ENCODE data around the gene ZHX3. TPM values are rescaled to one million over a fixed set of nuclear protein-coding genes. Genes with fewer than 3 reads are reported as not detected.

Gene ZHX3
- total and polyA plus RNA-seq, 7 donors = 3.6 to 69.0 (median 39.2) TPM

DNA sequence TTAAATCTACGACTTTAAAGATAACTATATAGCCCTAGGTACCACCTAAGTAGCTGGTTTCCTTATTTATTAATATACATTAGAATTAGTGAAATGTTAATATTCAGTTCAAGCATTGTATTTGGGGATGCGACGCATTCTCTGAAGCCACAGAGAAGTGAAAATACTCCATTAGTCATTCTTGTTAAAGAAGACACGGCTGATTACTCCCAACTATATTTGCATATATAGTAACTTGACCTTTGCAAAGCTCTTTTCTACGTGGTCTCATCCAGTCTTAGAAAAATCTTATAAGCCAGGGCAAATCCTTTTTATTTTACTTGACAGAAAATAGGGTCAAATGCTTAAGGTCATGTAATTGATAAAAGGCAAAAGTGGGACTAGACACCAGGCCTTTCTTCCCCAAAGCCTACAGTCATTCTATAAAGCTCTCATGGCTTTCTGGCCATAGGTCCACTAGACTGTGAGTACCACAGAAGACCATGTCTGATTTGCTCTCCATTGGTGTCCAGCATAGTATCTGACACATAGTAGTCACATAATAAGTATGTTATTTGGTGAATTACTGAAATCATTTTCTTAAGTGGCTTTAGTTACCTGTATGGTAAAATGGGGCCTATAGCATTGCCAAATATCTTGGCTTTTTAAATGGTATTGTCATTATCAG, 11.3 kb downstream of the ZHX3 start:
- intact Hi-C loops (cut with DNase I) = no loop called here
- H3K4me1 ChIP-seq = peaks cover 0 to 47% (median 32%) of the 10 kb centered on the region in 4 donors
- TF ChIP-seq EP300 (IDR thresholded peaks at IDR 0.05) (no peak), POLR2AphosphoS5 (IDR thresholded peaks at IDR 0.05) (no peak), POLR2A (IDR thresholded peaks at IDR 0.05) (no peak)
- TF ChIP-seq, protein P1, sequence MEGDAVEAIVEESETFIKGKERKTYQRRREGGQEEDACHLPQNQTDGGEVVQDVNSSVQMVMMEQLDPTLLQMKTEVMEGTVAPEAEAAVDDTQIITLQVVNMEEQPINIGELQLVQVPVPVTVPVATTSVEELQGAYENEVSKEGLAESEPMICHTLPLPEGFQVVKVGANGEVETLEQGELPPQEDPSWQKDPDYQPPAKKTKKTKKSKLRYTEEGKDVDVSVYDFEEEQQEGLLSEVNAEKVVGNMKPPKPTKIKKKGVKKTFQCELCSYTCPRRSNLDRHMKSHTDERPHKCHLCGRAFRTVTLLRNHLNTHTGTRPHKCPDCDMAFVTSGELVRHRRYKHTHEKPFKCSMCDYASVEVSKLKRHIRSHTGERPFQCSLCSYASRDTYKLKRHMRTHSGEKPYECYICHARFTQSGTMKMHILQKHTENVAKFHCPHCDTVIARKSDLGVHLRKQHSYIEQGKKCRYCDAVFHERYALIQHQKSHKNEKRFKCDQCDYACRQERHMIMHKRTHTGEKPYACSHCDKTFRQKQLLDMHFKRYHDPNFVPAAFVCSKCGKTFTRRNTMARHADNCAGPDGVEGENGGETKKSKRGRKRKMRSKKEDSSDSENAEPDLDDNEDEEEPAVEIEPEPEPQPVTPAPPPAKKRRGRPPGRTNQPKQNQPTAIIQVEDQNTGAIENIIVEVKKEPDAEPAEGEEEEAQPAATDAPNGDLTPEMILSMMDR (IDR thresholded peaks at IDR 0.05) = no peak
- no peak overlapping the region for H3K4me3 ChIP-seq
- no peaks in the 10 kb centered on the region for H3K27me3 ChIP-seq
- no peak for DNase-seq
- H3K9me3 ChIP-seq = no peaks in the 10 kb centered on the region
- H3K36me3 ChIP-seq = no peaks in the 10 kb centered on the region
- H3K27ac ChIP-seq = no peak overlapping the region
- WGBS, 2 donors = 72 to 89% methylated on average over 5 of the region's 5 CpGs

DNA sequence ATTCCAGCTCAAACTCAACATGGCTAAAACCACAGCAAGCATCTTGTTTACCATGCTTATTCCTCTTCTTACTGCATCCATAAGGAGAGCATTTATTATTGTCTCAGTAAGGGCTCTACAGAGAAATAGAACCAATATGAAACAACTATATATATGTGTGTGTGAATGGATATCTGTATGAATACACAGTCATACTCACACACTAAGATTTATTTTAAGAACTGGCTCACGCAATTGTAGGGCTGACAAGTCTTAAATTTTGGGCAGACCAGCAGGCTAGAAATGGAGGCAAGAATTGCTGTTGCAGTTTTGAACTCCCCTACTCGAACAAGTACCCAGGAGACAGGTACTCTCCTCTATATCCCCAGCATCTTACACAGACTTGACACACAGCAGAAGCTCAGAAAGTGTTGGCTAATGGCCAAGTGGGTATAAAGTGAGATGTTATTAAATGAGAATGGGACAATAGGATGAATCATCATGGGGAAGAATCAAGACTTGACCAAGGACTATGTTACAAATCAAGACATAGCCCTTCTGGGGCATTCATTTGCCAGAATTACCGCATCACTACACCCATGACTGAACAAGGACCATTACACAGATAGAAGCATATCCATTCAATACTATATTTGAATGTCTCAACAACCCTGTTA, 13.0 kb downstream of the ZHX3 start:
- intact Hi-C loops (cut with DNase I) = no loop called here
- TF ChIP-seq POLR2AphosphoS5 (IDR thresholded peaks at IDR 0.05) = no peak
- TF ChIP-seq EP300 (IDR thresholded peaks at IDR 0.05) = no peak
- TF ChIP-seq, protein P1 (IDR thresholded peaks at IDR 0.05) = no peak
- TF ChIP-seq POLR2A (IDR thresholded peaks at IDR 0.05) = no peak
- H3K36me3 ChIP-seq = no peaks in the 10 kb centered on the region

DNA sequence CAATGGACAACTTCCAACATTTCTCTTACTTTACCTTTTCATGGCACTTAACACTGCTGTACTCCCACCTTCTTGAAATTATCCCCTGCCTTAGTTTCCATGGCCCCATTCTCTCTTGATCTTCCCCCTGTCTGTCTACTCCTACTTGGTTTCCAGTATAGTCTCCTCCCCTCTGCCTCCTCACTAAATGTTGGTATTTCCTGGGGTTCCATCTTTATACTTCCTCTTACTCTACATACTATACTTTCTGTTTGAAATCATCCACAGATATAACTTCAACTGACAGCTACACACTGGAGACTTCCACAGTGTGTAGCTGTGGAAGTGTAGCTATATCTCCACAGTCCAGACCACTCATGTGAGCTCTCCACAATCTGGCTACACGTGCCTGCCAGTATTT, 13.5 kb downstream of the ZHX3 start:
- WGBS, 2 donors = 85 to 91% methylated on average over 1 of the region's 1 CpG
- H3K4me1 ChIP-seq = peaks cover 0 to 40% (median 18%) of the 10 kb centered on the region in 4 donors
- intact Hi-C loops (cut with DNase I) = no loop called here

More for the DNA sequence above, 13.0 kb downstream of the ZHX3 start:
- peaks cover 0 to 42% (median 23%) of the 10 kb centered on the region in 4 donors for H3K4me1 ChIP-seq
- H3K4me3 ChIP-seq = no peak overlapping the region
- DNase-seq = no peak
- no peaks in the 10 kb centered on the region for H3K27me3 ChIP-seq
- H3K9me3 ChIP-seq = no peaks in the 10 kb centered on the region
- WGBS, 2 donors = 92 to 97% methylated on average over 3 of the region's 3 CpGs
- no peak overlapping the region for H3K27ac ChIP-seq

DNA sequence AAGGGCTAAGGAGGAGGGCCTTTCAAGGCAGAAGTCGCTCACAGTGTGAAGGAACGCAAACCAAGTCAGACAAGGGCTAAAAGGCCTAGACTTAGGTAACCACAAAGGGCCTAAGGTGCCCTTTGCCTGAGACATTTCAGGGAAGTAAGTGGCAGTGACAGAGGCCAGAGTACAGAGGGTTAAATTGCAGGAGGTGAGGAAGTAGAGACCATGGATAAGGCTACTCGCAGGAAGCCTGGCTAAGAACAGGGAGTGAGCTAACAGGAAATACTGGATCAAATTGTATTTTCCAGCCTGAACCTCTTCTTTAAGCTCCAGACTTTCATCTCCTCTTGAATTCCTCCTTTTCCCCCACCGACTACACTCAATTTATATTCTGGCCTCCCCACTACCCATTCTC, 16.6 kb downstream of the ZHX3 start:
- Histone ChIP-seq H3K27me3 (no peaks in the 10 kb centered on the region), H3K4me1 (peaks cover 0 to 30% (median 18%) of the 10 kb centered on the region in 4 donors), H3K4me3 (no peak overlapping the region), H3K9me3 (no peaks in the 10 kb centered on the region), H3K36me3 (no peaks in the 10 kb centered on the region), H3K27ac (no peak overlapping the region)
- DNase-seq = no peak
- WGBS, 2 donors = 79 to 88% methylated on average over 4 of the region's 4 CpGs
- intact Hi-C loops (cut with DNase I) = no loop called here
- TF ChIP-seq POLR2A (IDR thresholded peaks at IDR 0.05) (no peak), EP300 (IDR thresholded peaks at IDR 0.05) (no peak)

More for the DNA sequence above, 13.5 kb downstream of the ZHX3 start:
- no peak overlapping the region for H3K27ac ChIP-seq
- no peaks in the 10 kb centered on the region for H3K27me3 ChIP-seq
- H3K9me3 ChIP-seq = no peaks in the 10 kb centered on the region
- DNase-seq = no peak
- TF ChIP-seq EP300 (IDR thresholded peaks at IDR 0.05) (no peak), POLR2A (IDR thresholded peaks at IDR 0.05) (no peak), POLR2AphosphoS5 (IDR thresholded peaks at IDR 0.05) (no peak)
- TF ChIP-seq, protein P1 (IDR thresholded peaks at IDR 0.05) = no peak
- H3K4me3 ChIP-seq = no peak overlapping the region
- no peaks in the 10 kb centered on the region for H3K36me3 ChIP-seq

DNA sequence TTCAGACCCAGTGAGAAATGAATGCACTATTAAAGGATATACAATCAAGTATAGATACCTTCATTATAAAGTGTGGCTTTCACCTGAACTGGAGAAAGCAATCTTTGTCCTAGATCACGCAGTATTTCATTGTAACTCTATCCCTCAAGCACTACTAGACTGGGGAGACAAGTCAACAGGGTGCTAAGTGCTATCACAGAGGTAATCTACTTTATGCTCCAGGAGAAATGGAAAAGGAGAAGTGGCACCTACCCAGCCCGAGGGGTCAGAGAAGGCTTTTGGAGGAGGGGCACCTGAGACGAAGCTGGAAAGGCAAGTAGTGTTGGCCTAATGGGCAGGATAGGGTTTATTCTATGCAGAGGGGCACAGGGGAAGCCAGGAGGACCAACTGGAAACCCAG, 17.1 kb downstream of the ZHX3 start:
- H3K9me3 ChIP-seq = no peaks in the 10 kb centered on the region
- no peak overlapping the region for H3K27ac ChIP-seq
- intact Hi-C loops (cut with DNase I) = no loop called here
- H3K4me3 ChIP-seq = no peak overlapping the region
- no peaks in the 10 kb centered on the region for H3K27me3 ChIP-seq
- DNase-seq = no peak
- no peaks in the 10 kb centered on the region for H3K36me3 ChIP-seq
- 80 to 92% methylated on average over 3 of the region's 3 CpGs for WGBS, 2 donors
- no peak for TF ChIP-seq POLR2A (IDR thresholded peaks at IDR 0.05)
- TF ChIP-seq, protein P1 (IDR thresholded peaks at IDR 0.05) = no peak
- TF ChIP-seq POLR2AphosphoS5 (IDR thresholded peaks at IDR 0.05) = no peak
- no peak for TF ChIP-seq EP300 (IDR thresholded peaks at IDR 0.05)
- H3K4me1 ChIP-seq = peaks cover 0 to 30% (median 18%) of the 10 kb centered on the region in 4 donors
